ENCODE measurements around the gene ENDOV. TPM values are rescaled to one million over a fixed set of nuclear protein-coding genes. Genes with fewer than 3 reads are reported as not detected.

The ENDOV gene
- total RNA-seq = 10 to 100 TPM; 12.4 to 17.7 (median 15.4) TPM

GRCh38 chr17:80414803-80415625 is at the start of gene ENDOV:
Gene ENDOV, plus strand, starts transcription at chr17:80415167. Its CDS starts 28 bp downstream, at chr17:80415195.
- 0% methylated on average over 31 of the region's 97 CpGs; no CpG with 5 or more reads in 1 of the 2 donors for WGBS, 2 donors (ENCODE audit: low coverage in 1 of 2)
- ATAC-seq = peak; percentile 97

DNA sequence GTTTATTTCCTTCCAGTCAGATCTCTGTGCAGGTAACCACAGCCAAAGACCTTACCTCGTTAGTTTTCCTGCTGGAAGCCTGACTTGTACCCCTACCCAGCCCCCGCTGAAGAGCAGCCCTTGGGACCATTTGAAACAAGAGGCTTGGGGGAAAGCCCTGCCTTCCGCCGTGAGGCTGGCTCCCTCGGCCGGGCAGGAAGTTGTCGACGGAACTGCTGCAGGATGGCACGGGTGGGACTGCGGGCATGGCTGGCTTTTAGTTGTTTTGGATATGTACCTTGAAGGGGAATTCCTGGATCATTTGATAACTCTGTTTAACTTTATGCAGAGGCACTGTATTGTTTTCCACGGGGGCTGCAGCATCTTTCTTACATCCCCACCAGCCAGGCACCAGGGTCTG is 49.0 kb upstream of the ENDOV start:
- H3K27ac ChIP-seq = no peak overlapping the region
- no peak for ATAC-seq
- peaks cover 0 to 13% (median 0%) of the 10 kb centered on the region in 3 donors for H3K4me1 ChIP-seq
- no peak overlapping the region for H3K4me3 ChIP-seq
- no peaks in the 10 kb centered on the region for H3K9me3 ChIP-seq
- WGBS, 2 donors (ENCODE audit: low coverage in 1 of 2) = 73 to 93% methylated on average over 2 to 11 of the region's 11 CpGs
- no peaks in the 10 kb centered on the region for H3K27me3 ChIP-seq
- peaks cover 0 to 100% of the 10 kb centered on the region in 2 donors for H3K36me3 ChIP-seq
- TF ChIP-seq EP300 (IDR thresholded peaks at IDR 0.05) (no peak), POLR2AphosphoS5 (IDR thresholded peaks at IDR 0.05) (no peak), POLR2A (IDR thresholded peaks at IDR 0.05) (no peak), CTCF (IDR thresholded peaks at IDR 0.05) (no peak)

More at GRCh38 chr17:80414803-80415625, at the start of gene ENDOV:
- Histone ChIP-seq H3K4me1 (peaks cover 0 to 41% (median 19%) of the 10 kb centered on the region in 3 donors), H3K27ac (peak within 1 kb of the TSS; percentile 75 to 99 (median 98)), H3K4me3 (peak within 1 kb of the TSS; percentile 72 to 86), H3K9me3 (no peaks in the 10 kb centered on the region), H3K36me3 (peaks cover 0 to 28% of the 10 kb centered on the region in 2 donors), H3K27me3 (no peaks in the 10 kb centered on the region)
- TF ChIP-seq POLR2A (IDR thresholded peaks at IDR 0.05) (peak; percentile 34 to 50), EP300 (IDR thresholded peaks at IDR 0.05) (no peak), CTCF (IDR thresholded peaks at IDR 0.05) (peak in 1 of 4 experiments; percentile 4), POLR2AphosphoS5 (IDR thresholded peaks at IDR 0.05) (peak; percentile 66)

- peaks cover 0 to 100% of the 10 kb centered on the region in 2 donors for H3K36me3 ChIP-seq
- ATAC-seq = no peak
- no peaks in the 10 kb centered on the region for H3K9me3 ChIP-seq
- H3K27ac ChIP-seq = no peak overlapping the region
- WGBS, 2 donors (ENCODE audit: low coverage in 1 of 2) = 68 to 85% methylated on average over 9 to 17 of the region's 17 CpGs
- no peak overlapping the region for H3K4me3 ChIP-seq
- H3K4me1 ChIP-seq = peaks cover 0 to 11% (median 0%) of the 10 kb centered on the region in 3 donors
- no peaks in the 10 kb centered on the region for H3K27me3 ChIP-seq
- no peak for TF ChIP-seq EP300 (IDR thresholded peaks at IDR 0.05)
- TF ChIP-seq CTCF (IDR thresholded peaks at IDR 0.05) = no peak
- no peak for TF ChIP-seq POLR2A (IDR thresholded peaks at IDR 0.05)
- no peak for TF ChIP-seq POLR2AphosphoS5 (IDR thresholded peaks at IDR 0.05)
These were observed 47.5 kb upstream of the ENDOV start for GRCh38 chr17:80367503-80367902.

DNA sequence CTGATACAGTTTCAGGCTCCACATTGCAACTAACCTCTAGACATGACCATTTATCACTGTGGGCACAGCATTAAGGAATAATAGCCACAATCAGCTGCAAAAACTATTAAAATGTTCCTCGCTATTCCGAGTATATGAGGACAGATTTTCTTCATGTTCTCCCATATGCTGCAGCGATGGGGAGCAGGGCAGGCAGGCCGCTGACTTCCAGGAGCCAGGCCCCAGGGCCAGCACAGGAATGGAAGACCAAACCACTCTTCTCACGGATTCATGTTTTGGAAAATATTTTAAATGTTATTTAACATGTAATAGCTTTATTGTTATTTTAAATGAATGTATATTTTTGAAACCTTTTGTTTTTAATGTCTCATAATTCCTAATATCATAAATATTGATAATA is 43.8 kb upstream of the ENDOV start:
- H3K4me1 ChIP-seq = no peaks in the 10 kb centered on the region
- H3K27me3 ChIP-seq = no peaks in the 10 kb centered on the region
- H3K9me3 ChIP-seq = no peaks in the 10 kb centered on the region
- 50 to 97% methylated on average over 1 to 4 of the region's 5 CpGs for WGBS, 2 donors (ENCODE audit: low coverage in 1 of 2)
- H3K4me3 ChIP-seq = no peak overlapping the region
- ATAC-seq = no peak
- TF ChIP-seq POLR2A (IDR thresholded peaks at IDR 0.05) (no peak), EP300 (IDR thresholded peaks at IDR 0.05) (no peak), POLR2AphosphoS5 (IDR thresholded peaks at IDR 0.05) (no peak), CTCF (IDR thresholded peaks at IDR 0.05) (no peak)
- peaks cover 0 to 100% of the 10 kb centered on the region in 2 donors for H3K36me3 ChIP-seq
- H3K27ac ChIP-seq = no peak overlapping the region
